GM18868 (cell line): ENCODE results near the gene SYNM.
"Not testable (repeated sequence)": the region's sequence is repeated elsewhere in the genome, so short reads cannot be mapped to it uniquely, and the experiment has no call there.

Source experiments
- ATAC-seq: cut with Tn5 transposase; IDR thresholded peaks from one replicate; pipeline ENCODE4 v1.9.1; 2021; ENCODE audit warnings: mild to moderate bottlenecking, moderate library complexity; ENCODE audit not compliant: unreplicated experiment

Gene SYNM, protein sequence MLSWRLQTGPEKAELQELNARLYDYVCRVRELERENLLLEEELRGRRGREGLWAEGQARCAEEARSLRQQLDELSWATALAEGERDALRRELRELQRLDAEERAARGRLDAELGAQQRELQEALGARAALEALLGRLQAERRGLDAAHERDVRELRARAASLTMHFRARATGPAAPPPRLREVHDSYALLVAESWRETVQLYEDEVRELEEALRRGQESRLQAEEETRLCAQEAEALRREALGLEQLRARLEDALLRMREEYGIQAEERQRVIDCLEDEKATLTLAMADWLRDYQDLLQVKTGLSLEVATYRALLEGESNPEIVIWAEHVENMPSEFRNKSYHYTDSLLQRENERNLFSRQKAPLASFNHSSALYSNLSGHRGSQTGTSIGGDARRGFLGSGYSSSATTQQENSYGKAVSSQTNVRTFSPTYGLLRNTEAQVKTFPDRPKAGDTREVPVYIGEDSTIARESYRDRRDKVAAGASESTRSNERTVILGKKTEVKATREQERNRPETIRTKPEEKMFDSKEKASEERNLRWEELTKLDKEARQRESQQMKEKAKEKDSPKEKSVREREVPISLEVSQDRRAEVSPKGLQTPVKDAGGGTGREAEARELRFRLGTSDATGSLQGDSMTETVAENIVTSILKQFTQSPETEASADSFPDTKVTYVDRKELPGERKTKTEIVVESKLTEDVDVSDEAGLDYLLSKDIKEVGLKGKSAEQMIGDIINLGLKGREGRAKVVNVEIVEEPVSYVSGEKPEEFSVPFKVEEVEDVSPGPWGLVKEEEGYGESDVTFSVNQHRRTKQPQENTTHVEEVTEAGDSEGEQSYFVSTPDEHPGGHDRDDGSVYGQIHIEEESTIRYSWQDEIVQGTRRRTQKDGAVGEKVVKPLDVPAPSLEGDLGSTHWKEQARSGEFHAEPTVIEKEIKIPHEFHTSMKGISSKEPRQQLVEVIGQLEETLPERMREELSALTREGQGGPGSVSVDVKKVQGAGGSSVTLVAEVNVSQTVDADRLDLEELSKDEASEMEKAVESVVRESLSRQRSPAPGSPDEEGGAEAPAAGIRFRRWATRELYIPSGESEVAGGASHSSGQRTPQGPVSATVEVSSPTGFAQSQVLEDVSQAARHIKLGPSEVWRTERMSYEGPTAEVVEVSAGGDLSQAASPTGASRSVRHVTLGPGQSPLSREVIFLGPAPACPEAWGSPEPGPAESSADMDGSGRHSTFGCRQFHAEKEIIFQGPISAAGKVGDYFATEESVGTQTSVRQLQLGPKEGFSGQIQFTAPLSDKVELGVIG (N-terminal part only)

DNA sequence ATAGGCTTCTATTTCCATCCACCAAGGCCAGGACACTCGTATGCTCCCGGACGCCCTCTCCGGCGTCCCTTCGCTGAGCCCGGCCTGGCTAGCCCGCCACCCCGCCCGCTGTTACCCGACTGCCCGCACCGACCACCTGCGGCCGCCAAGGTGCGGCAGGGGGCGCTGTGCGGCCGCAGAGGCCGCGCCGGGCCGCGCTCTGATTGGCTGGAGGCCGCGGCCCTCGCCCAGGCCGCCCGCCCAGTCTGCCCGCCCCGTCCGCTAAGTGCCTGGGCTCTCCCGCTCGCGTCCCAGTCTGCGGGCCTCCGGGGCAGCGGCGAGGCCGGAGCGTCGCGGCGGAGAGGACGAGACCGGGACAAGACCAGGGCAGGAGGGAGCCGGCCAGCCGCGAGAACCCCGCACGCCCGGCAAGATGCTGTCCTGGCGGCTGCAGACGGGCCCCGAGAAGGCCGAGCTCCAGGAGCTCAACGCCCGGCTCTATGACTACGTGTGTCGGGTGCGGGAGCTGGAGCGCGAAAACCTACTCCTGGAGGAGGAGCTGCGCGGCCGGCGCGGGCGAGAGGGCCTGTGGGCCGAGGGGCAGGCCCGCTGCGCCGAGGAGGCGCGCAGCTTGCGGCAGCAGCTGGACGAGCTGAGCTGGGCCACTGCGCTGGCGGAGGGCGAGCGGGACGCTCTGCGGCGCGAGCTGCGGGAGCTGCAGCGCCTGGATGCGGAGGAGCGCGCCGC, at the start of gene SYNM:
Gene SYNM (plus strand): TSS at position 293 of the 726 bp plus-strand sequence. CDS start 120 bp downstream, at position 413.
- ATAC-seq = peak; percentile 76

DNA sequence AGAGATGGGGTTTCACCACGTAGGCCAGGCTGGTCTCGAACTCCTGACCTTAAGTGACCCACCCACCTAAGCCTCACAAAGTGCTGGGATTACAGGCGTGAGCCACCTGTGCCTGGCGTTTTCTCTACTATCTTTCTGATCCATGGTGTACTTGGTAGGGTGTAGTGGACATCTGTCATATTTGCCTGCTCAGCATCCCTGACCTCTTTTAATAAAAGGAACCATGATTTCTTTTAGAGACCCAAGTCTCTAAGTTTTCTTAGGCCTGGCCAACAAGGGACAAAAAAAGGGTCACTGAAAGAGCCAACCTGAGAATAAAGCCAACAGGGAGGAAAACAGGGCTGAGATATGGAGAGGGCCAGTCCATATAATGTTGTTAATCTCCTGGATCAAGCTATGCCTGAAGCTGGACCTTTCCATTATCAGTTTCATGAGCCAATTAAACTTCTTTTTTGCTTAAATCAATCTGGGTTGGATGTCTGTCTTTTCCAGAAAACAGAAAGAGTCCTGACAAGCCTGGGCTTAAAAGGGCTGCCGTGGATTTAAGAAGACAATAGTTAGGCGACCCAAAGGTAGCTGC, 49.2 kb upstream of the SYNM start:
- no peak for ATAC-seq

DNA sequence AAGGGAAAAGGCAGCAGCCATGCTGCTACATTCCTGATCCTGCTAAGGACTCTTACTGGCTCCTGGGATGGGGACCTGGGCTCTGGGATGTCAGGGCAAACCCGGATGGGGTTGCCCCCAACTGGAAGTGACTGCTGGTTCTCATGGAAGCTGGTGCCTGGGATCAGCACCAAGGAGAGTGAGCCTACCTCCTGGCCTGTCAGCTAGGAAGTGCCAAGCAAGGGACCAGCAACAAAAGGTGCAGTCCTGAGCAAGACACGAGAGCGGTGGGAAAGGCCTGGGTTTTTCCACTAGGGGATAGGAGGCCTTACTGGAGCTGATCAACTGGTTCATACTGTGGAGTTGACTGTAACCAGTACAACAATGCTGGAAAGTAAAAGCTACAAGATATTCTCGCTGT, 47.9 kb upstream of the SYNM start:
- ATAC-seq = no peak

DNA sequence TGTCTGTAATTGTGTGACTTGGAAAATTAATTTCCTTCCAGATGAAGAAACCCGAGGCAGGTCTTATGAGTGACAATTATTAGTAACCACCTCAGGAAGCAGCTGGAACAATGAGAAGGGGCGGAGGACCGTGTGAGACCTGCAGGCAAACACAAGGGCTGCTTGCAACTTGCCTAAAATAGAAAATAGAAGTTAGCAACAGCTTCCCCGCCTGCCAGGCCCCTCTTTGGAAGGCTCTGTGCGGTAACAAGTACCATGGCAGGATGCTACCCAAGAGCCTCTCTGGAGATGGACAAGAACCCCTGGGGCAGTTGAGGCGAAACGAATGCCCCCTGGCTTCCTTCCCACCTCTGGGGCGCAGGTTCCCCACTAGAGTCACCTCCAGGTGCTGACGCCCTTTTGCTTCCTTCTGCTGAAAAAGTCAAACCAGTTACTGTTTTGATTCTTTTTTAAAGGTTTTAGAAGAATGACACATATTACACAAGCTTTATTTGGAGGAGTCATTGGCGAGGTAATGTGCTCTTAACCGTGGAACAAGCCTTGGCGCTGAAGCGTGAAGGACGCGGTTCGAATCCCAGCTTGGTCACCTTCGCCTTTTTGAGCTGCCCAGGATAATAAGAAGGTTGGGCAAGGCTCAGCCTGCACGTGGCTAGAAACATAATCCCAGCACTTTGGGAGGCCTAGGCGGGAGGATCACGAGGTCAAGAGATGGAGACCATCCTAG, 47.0 kb upstream of the SYNM start:
- peak; percentile 44 for ATAC-seq

DNA sequence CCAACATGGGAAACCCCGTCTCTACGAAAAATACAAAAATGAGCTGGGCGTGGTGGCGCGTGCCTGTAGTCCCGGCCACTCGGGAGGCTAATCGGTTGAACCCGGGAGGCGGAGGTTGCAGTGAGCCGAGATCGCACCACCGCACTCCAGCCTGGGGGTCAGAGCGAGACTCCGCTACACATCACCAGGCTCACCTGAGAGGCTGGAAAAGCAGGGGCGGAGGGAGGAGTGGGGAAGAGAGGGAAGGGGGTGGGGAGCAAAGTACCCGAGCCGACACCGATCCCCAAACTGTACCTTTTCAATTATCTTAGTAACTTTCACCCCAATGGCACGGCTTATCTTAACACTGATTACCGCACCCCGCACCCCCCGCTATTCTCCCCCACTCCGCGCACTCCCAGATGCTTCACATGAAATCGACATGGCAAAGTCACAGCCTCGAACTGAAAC, 46.4 kb upstream of the SYNM start:
- no peak for ATAC-seq

DNA sequence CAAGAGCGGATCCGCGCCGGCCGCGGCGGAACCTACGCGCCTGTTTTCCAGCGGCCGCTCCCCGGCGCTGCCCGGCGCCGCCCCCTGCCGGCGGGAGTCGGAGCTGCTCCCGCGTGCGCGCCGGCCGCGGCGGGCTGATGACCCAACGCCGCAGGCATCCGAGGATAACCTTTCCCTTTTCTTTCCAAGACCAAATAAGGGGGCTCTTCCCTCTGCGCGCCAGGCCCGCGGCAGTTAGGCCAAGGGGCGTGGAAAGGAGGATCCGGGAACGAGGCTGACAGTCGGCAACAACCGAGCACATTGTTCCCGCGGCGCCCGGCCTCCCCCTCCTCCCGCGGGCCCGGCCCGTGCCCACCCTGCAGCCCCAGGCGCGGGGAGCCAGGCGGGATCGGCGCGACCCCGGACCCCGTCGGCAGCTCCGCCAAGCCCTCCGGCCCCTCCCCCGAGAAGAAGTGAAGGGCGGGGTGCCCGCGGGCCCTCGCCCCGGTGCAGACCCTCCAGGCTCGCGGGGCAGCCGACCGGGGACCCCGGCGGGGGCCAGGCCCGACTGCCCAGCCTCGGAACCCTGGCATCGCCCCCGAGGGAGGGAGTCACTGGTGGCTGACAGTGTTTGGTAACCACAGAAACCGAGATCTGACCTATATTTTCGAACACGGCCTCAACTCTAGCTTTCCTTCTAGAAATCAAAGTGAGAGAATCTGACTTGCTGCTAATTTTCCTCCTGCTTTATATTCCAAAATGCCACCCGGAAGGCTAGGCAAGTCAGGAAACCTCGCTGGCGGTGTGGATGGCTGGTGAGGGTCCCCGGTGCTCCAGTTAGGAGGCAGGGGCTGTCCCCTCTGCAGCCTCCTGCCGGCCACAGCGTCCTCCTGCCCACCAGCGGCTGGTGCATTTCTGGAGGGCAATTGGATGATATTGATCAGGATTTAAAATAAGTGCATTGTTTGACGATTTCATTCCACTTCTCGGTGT, 45.6 kb upstream of the SYNM start:
- ATAC-seq = peak; percentile 64

DNA sequence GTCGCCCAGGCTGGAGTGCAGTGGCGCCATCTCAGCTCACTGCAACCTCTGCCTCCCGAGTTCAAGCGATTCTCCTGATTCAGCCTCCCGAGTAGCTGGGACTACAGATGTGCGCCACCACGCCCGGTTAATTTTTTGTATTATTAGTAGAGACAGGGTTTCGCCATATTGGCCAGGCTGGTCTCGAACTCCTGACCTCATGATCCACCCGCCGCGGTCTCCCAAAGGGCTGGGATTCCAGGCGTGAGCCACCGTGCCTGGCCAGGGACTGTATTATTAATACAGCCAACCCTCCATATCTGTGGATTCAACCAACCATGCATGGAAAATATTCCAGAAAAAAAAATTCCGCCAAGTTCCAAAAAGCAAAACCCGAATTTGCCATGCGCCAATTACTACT, 44.7 kb upstream of the SYNM start:
- not testable (repeated sequence) for ATAC-seq

DNA sequence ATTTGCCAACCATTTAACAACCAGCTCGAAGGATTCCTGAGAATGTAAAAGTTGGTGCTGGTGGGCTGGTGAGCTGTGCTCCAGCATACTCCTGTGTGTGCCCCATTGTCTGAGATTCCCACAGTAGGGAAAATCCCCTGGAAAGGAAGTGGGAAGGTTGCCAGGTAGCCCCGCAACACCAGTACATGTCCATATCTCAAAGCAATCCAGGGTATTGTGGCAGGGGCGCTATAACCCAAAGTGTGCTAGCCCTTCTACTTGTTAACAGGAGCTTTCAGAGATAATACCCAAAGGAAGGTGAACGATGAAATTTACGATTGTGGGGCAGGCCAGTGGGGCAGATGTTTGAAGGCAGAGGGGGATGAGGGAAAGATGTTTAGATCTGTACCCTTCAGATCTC, 42.7 kb upstream of the SYNM start:
- ATAC-seq = no peak

DNA sequence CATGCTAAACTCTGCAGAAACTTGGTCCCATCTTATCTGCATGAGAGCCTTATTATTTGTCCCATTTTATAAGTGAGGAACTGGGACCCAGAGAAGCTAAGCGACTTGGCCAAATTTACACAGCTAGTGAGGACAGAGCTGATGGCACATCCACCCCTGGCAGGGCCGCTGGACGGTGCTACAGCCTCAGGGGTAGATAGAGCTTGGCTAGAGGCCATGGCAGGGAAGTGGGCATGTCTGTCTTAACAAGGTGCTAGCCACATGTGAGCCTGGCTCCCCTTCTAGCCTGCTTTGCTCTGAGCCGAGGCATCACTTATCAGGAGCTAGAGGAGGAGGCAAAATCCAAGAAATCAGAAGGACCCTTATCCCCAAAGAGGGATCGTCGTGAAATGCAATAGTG, 36.7 kb upstream of the SYNM start:
- no peak for ATAC-seq

DNA sequence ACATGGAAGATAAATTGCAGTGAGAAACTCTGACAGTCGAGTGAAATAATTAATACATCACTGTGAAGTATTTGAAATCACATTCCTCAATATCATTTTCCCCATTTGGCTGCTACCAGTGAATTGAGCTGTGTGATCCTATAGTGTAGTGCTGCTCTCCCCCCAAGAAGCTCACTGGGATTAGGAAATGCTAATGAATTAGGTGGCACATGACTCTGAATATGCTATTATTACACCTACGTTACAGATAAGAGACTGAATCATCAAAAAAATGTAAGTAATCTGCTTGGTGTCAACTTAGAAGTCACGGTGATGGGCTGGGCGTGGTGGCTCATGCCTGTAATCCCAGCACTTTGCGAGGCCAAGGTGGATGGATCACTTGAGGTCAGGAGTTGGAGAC, 34.7 kb upstream of the SYNM start:
- no peak for ATAC-seq

DNA sequence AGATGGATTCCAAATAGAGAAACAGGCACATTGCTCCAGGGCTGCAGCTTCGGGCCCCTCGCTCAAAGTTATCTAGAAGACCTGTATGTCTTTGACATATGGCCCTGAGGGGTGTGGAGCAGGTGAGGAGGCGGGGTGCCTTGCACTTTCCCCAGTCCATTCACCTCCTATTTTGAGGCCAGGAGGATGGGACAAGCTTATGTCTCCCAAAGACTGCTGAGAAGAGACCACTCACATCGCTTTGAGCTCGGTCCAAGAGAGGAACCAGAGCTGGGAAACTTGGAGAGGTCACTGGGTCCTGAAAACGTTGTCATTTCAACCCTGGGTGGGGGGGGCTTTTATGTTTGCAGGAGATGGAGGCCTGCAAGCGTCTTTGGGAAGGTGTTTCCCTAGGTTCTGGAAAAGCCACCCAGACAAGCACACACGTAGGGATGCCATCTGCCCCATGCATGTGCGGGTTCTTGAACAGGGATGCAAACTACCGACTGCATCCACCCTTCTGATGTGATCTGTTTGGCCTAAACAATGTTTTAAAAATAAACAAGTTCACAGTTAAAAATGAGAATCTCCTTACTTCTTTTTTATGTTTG, 33.7 kb upstream of the SYNM start:
- ATAC-seq = no peak

DNA sequence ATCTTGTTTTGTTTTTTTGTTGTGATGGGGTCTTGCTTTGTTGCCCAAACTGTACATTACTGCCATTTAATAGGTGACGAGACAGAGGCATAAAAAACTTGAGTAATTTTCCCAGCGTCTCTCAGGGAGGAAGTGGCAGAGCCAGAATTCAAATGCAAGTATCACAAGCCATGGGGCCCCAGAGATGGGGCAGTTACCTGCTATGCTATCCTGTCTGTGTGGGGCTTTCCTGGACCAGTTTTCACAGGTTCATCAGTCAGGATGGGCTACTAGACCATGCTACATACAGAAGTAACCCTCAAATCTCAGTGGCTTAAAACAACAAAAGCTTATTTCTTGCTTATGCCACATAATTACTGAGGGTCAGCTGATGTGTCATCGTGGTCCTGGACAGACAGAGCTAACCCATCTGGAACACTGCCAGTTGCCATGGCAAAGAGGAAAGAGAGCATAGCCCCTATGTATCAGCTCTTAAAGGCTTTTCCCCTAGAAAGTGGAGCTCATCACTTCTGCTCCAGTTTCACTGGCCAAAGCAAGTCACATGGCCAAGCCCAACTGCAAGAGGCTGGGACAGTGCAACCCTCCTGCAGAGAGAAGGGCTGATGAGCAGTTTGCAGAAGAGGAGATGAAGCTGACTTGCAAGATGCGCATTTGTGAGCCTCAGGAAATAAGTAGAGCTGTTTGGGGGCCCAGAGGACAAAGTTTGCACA, 31.7 kb upstream of the SYNM start:
- peak; percentile 71 for ATAC-seq

DNA sequence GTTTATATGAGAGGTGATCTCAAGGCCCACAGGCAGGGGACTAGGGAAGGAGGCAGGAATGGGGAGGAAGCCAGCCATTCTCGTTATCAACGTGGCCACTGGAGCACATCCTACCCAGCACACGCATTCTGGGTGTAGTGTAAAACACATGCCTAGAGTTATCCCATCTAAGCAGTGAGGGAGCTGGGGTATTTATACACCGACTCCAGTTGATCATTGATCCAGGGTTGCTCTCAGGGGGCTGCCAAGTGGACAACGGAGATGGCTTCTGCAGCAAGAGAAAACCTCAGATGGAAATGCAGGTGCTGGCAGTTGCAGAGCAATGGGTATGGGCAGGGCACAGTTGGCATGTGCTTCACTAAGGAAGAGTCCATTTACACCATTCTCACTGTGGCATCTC, 30.4 kb upstream of the SYNM start:
- ATAC-seq = no peak

DNA sequence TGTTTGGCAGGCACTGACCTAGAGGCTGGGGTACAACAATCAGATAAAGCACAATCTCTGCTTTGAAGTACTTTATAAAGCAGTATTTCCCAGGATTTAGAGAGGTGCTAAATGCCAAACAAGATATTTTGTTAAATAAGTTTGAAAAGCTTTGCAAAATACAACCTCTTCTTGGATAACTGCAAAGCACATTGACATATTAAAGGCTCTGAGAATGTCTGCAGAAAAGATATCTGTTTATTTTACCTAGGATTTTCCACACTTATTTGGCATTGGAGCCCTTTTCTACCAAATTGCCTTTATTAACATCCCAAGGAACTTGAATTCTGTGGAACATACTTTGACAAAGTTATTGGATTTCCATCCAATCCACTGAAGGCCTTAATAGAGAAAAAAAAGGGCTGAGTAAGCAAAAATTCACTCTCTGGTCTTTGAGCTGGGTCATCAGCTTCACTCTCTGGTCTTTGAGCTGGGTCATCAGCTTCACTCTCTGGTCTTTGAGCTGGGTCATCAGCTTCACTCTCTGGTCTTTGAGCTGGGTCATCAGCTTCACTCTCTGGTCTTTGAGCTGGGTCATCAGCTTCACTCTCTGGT, 29.7 kb upstream of the SYNM start:
- ATAC-seq = not testable (repeated sequence)

DNA sequence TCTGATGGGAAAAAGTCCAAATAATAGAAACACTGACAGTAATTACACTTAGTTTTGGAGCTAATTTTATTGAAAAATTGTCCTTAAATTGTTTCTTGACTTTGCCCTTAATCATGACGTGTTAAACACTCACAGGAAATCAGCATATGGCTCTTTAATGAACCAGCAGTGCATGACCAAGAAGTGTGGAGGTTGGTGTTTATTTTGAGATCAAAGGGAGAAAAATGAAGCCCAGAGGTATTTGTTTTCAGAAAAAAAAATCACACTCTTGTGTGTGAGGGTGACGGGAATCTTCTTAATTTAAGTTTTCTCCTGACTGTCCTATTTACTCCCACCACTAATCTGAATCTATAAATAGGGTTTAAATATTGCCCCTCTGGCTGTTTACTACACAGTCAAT, 28.8 kb upstream of the SYNM start:
- ATAC-seq = no peak

DNA sequence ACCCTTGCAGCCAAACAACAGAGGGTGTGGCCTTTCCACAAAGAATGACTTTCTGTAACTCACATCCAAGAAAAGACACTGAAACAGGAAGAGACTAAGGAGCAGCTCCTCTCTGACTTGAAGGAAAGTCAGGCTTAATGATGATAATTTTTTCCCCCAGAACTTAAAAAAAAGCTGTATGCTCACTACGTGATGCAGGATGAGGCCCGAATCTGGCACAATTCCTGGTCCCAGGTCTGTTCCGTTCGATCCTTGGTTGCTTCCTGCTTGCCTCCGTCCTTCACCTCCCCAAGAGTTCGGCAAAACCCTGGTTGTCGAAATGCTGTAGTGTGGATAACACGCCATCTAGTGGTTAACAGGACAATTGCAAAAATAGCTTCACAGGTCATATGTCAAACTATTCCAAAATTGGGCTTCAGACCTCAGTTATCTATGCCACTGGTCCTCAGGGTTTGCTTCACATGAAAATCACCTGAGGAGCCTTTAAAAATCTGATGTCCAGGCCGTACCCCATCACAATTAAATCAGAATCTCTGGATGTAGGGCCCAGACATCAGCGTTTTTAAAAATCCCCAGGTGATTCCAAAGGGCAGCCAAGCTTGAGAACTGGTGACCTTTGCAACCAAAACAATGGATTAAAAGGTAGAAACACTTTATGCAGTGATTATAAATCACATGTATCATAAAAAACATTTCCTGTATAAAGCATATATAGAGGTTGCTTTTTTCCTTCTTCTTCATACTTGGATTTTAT, 28.1 kb upstream of the SYNM start:
- peak; percentile 53 for ATAC-seq
